Measurements from ENCODE around the gene MTMR6.

DNA sequence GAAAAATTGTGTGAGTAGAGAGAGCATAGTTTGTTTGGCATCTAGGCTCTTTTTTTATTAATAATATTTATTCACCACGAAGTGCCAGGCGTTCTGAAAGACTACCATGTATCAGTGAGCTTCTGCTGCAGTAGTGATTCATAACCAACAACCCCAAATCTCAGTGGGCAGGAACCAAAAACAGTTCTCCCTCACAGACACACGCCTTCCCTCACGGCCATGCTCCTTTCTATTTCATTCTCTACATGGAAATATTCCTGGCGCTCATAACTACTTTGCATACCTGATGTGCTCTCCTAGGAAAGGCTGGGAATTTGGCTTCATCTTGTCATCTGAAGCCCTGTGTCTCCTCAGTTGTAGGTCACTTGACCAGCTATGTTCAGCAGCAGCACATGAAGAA, 88.6 kb downstream of the MTMR6 start:
- TF ChIP-seq, protein P1, sequence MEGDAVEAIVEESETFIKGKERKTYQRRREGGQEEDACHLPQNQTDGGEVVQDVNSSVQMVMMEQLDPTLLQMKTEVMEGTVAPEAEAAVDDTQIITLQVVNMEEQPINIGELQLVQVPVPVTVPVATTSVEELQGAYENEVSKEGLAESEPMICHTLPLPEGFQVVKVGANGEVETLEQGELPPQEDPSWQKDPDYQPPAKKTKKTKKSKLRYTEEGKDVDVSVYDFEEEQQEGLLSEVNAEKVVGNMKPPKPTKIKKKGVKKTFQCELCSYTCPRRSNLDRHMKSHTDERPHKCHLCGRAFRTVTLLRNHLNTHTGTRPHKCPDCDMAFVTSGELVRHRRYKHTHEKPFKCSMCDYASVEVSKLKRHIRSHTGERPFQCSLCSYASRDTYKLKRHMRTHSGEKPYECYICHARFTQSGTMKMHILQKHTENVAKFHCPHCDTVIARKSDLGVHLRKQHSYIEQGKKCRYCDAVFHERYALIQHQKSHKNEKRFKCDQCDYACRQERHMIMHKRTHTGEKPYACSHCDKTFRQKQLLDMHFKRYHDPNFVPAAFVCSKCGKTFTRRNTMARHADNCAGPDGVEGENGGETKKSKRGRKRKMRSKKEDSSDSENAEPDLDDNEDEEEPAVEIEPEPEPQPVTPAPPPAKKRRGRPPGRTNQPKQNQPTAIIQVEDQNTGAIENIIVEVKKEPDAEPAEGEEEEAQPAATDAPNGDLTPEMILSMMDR (IDR thresholded peaks at IDR 0.05) = no peak
- no peak for TF ChIP-seq POLR2A (IDR thresholded peaks at IDR 0.05)

Data from esophagus squamous epithelium (tissue), 4 donors.